ENCODE results near the gene RTN4IP1.

GRCh38 chr6:106546261-106546690 is 83.0 kb downstream of the RTN4IP1 start:
- TF ChIP-seq, protein P1, sequence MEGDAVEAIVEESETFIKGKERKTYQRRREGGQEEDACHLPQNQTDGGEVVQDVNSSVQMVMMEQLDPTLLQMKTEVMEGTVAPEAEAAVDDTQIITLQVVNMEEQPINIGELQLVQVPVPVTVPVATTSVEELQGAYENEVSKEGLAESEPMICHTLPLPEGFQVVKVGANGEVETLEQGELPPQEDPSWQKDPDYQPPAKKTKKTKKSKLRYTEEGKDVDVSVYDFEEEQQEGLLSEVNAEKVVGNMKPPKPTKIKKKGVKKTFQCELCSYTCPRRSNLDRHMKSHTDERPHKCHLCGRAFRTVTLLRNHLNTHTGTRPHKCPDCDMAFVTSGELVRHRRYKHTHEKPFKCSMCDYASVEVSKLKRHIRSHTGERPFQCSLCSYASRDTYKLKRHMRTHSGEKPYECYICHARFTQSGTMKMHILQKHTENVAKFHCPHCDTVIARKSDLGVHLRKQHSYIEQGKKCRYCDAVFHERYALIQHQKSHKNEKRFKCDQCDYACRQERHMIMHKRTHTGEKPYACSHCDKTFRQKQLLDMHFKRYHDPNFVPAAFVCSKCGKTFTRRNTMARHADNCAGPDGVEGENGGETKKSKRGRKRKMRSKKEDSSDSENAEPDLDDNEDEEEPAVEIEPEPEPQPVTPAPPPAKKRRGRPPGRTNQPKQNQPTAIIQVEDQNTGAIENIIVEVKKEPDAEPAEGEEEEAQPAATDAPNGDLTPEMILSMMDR (IDR thresholded peaks at IDR 0.05; ENCODE audit: insufficient read depth, low read length, poor library complexity, severe bottlenecking): no peak
- no peak for TF ChIP-seq EZH2phosphoT487 (conservative IDR thresholded peaks at IDR 0.05; ENCODE audit: low read length)

Data from SU-DHL-6 (cell line).